Measurements from ENCODE around the gene TBC1D9. TPM values are rescaled to one million over a fixed set of nuclear protein-coding genes. Genes with fewer than 3 reads are reported as not detected.

TBC1D9 gene
- total RNA-seq, 2 donors from 2014 or later = 22.3 to 29.0 TPM

DNA sequence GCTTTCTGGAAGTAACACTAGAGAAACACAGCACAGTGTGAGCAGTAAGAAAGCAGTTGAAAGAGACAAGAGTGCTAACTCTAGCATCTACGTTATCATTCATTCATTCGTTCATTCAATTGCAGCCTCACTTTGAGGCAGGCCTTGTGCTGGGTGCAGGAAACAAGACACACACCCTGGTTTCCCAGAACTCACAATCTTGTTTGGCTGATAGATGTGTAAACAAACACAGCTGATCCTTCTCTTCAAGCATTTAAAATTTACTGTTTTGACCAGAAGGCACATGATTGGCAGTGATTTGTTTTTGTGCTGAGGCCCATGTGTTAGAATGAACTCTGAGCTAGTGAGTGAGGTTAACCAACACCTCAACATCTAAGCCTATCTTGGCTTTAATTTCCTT, 20.4 kb upstream of the TBC1D9 start:
- Histone ChIP-seq H3K9ac (ENCODE audit: extremely low read depth, low read length, poor library complexity, severe bottlenecking) (peak overlapping the region; percentile 6), H3K4me3 (ENCODE audit: low read length) (no peak overlapping the region), H3K27ac (ENCODE audit: low read depth, low read length) (no peak overlapping the region), H3K27me3 (ENCODE audit: control insufficient read depth, insufficient read depth, low read length, poor library complexity, severe bottlenecking) (no peaks in the 10 kb centered on the region), H3K4me1 (ENCODE audit: control insufficient read depth, insufficient read depth, low read length) (no peaks in the 10 kb centered on the region), H3K36me3 (ENCODE audit: control insufficient read depth, insufficient read depth, low read length) (no peaks in the 10 kb centered on the region), H3K9me3 (ENCODE audit: control insufficient read depth, low read length) (no peaks in the 10 kb centered on the region)
- DNase-seq = no peak
- H3K36me3 Mint-ChIP-seq (ENCODE audit: low read depth) = no peaks in the 10 kb centered on the region
- TF ChIP-seq, protein P1, sequence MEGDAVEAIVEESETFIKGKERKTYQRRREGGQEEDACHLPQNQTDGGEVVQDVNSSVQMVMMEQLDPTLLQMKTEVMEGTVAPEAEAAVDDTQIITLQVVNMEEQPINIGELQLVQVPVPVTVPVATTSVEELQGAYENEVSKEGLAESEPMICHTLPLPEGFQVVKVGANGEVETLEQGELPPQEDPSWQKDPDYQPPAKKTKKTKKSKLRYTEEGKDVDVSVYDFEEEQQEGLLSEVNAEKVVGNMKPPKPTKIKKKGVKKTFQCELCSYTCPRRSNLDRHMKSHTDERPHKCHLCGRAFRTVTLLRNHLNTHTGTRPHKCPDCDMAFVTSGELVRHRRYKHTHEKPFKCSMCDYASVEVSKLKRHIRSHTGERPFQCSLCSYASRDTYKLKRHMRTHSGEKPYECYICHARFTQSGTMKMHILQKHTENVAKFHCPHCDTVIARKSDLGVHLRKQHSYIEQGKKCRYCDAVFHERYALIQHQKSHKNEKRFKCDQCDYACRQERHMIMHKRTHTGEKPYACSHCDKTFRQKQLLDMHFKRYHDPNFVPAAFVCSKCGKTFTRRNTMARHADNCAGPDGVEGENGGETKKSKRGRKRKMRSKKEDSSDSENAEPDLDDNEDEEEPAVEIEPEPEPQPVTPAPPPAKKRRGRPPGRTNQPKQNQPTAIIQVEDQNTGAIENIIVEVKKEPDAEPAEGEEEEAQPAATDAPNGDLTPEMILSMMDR (conservative IDR thresholded peaks at IDR 0.05) = no peak
- H3K4me3 Mint-ChIP-seq = no peak overlapping the region
- no peaks in the 10 kb centered on the region for H3K27me3 Mint-ChIP-seq (ENCODE audit: insufficient read depth)
- H3K4me1 Mint-ChIP-seq = peaks cover 10% of the 10 kb centered on the region
- H3K9me3 Mint-ChIP-seq = no peaks in the 10 kb centered on the region
- WGBS, 2 experiments (ENCODE audit: insufficient coverage in 1 of 2, insufficient read length in 1 of 2) = 93 to 100% methylated on average over 2 of the region's 2 CpGs
- no peak overlapping the region for H3K27ac Mint-ChIP-seq

DNA sequence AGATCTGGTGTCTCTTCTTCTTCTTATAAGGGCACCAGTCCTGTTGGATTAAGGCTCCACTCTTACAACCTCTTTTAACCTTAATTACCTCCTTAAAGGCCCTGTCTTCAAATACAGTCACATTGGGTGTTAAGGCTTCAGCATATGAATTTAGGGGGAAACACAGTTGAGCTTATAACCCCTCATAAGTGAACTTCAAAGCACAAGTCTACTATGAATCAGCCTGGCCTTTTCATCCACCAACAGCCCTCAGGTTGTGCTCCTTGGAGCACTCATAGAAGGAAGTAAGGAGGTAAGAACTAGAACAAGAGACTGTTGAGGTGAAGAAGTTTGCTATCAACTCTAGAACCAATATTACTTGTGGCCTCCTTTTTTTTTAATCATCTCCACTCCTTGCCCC, 18.8 kb upstream of the TBC1D9 start:
- no peaks in the 10 kb centered on the region for H3K4me1 ChIP-seq (ENCODE audit: control insufficient read depth, insufficient read depth, low read length)
- no peaks in the 10 kb centered on the region for H3K27me3 Mint-ChIP-seq (ENCODE audit: insufficient read depth)
- H3K36me3 Mint-ChIP-seq (ENCODE audit: low read depth) = no peaks in the 10 kb centered on the region

DNA sequence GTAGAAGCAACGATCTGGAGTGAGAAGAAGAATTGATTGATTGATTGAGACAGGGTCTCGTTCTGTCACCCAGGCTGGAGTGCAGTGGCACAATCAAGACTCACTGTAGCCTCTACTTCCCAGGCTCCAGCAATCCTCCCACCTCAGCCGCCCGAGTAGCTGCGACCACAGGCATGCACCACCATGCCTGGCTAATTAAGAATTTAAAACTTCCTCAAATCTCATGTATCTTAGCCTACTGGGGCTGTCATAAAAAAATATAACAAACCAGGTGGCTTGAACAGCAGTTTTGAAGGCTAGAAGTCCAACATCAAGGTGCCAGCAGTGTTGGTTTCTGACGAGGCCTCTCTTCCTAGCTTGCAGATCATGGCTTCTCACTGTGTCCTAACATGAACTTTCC, 18.3 kb upstream of the TBC1D9 start:
- WGBS, 2 experiments (ENCODE audit: insufficient coverage in 1 of 2, insufficient read length in 1 of 2) = 94 to 95% methylated on average over 3 to 6 of the region's 6 CpGs
- Histone ChIP-seq H3K27me3 (ENCODE audit: control insufficient read depth, insufficient read depth, low read length, poor library complexity, severe bottlenecking) (no peaks in the 10 kb centered on the region), H3K9me3 (ENCODE audit: control insufficient read depth, low read length) (no peaks in the 10 kb centered on the region), H3K4me3 (ENCODE audit: low read length) (no peak overlapping the region), H3K9ac (ENCODE audit: extremely low read depth, low read length, poor library complexity, severe bottlenecking) (no peak overlapping the region), H3K4me1 (ENCODE audit: control insufficient read depth, insufficient read depth, low read length) (no peaks in the 10 kb centered on the region), H3K27ac (ENCODE audit: low read depth, low read length) (no peak overlapping the region), H3K36me3 (ENCODE audit: control insufficient read depth, insufficient read depth, low read length) (no peaks in the 10 kb centered on the region)
- TF ChIP-seq, protein P1 (conservative IDR thresholded peaks at IDR 0.05) = no peak
- Mint-ChIP-seq H3K27ac (no peak overlapping the region), H3K4me1 (peaks cover 10% of the 10 kb centered on the region), H3K27me3 (ENCODE audit: insufficient read depth) (no peaks in the 10 kb centered on the region), H3K36me3 (ENCODE audit: low read depth) (no peaks in the 10 kb centered on the region), H3K9me3 (no peaks in the 10 kb centered on the region), H3K4me3 (no peak overlapping the region)
- no peak for DNase-seq

More for the DNA sequence above, 18.8 kb upstream of the TBC1D9 start:
- H3K4me3 ChIP-seq (ENCODE audit: low read length) = no peak overlapping the region
- H3K9ac ChIP-seq (ENCODE audit: extremely low read depth, low read length, poor library complexity, severe bottlenecking) = no peak overlapping the region
- no peaks in the 10 kb centered on the region for H3K36me3 ChIP-seq (ENCODE audit: control insufficient read depth, insufficient read depth, low read length)
- Mint-ChIP-seq H3K4me3 (no peak overlapping the region), H3K9me3 (no peaks in the 10 kb centered on the region), H3K27ac (no peak overlapping the region), H3K4me1 (peaks cover 10% of the 10 kb centered on the region)
- no peaks in the 10 kb centered on the region for H3K9me3 ChIP-seq (ENCODE audit: control insufficient read depth, low read length)
- TF ChIP-seq, protein P1 (conservative IDR thresholded peaks at IDR 0.05) = no peak
- DNase-seq = no peak
- no peak overlapping the region for H3K27ac ChIP-seq (ENCODE audit: low read depth, low read length)
- H3K27me3 ChIP-seq (ENCODE audit: control insufficient read depth, insufficient read depth, low read length, poor library complexity, severe bottlenecking) = no peaks in the 10 kb centered on the region

All from endodermal cell (in vitro differentiated cells).